OCI-LY7 (cell line): Measurements from ENCODE around the gene SRSF12. TPM values are rescaled to one million over a fixed set of nuclear protein-coding genes. Genes with fewer than 3 reads are reported as not detected.
A peak's percentile ranks its signal among the peaks of the same experiment; 100 is the strongest.

Experiments used
- BruUV-seq: library from RNA; stranded (reverse); fragments of 400-500 nt; replicated peaks from 2 replicates; lab custom pipeline; 2021; lab: Mats Ljungman, UMichigan
- CTCF ChIA-PET: fragments of 300-600 bp; sonication (Branson Sonifier 250); formaldehyde crosslinking; loops from one replicate; lab custom pipeline; 2022; ENCODE audit warnings: antibody characterized with exemption; ENCODE audit not compliant: unreplicated experiment; lab: Charles Lee
- POLR2A ChIA-PET: fragments of 300-600 bp; sonication (Branson Sonifier 250); formaldehyde crosslinking; loops from one replicate; lab custom pipeline; 2022; ENCODE audit warnings: antibody characterized with exemption; lab: Charles Lee
- DNase-seq: peaks from one replicate; pipeline ENCODE4 v3.0.0-alpha.2; 2015; ENCODE audit warnings: low spot score
- H2AFZ ChIP-seq: fragments of 200-600 bp; sonication (generic), shearing (Covaris generic); 2 replicates; pipeline ENCODE4 v1.6.1; 2014; ENCODE audit warnings: mild to moderate bottlenecking, antibody characterized with exemption, low read length, moderate library complexity
- H3K27ac ChIP-seq: fragments of 200-600 bp; sonication (generic); 2 replicates; pipeline ENCODE4 v1.5.1; 2014; ENCODE audit warnings: mixed run types, low read depth, mild to moderate bottlenecking, moderate library complexity, low read length, inconsistent platforms; ENCODE audit not compliant: poor library complexity, severe bottlenecking
- H3K36me3 ChIP-seq: fragments of 200-600 bp; sonication (generic); 2 replicates; pipeline ENCODE4 v1.6.1; 2014; ENCODE audit warnings: mild to moderate bottlenecking, antibody characterized with exemption, low read length, moderate library complexity, mixed read lengths; ENCODE audit not compliant: insufficient read depth
- H3K4me1 ChIP-seq: fragments of 200-600 bp; sonication (generic); 2 replicates; pipeline ENCODE4 v1.5.1; 2014; ENCODE audit warnings: mild to moderate bottlenecking, low read length; ENCODE audit not compliant: insufficient read depth, poor library complexity, severe bottlenecking
- H3K4me2 ChIP-seq: fragments of 200-600 bp; sonication (generic); 2 replicates; pipeline ENCODE4 v1.6.1; 2014; ENCODE audit warnings: mild to moderate bottlenecking, low read length
- H3K4me3 ChIP-seq: fragments of 200-600 bp; sonication (generic); 2 replicates; pipeline ENCODE4 v1.5.1; 2014; ENCODE audit warnings: mild to moderate bottlenecking, low read depth, low read length; ENCODE audit not compliant: poor library complexity, severe bottlenecking
- H3K79me2 ChIP-seq: fragments of 200-600 bp; sonication (generic); 2 replicates; pipeline ENCODE4 v1.6.1; 2016; ENCODE audit warnings: low read depth, mild to moderate bottlenecking, low read length, moderate library complexity, mixed read lengths; ENCODE audit not compliant: insufficient read depth
- H3K9me2 ChIP-seq: fragments of 200-600 bp; sonication (generic); 2 replicates; pipeline ENCODE4 v1.6.1; 2016; ENCODE audit warnings: mild to moderate bottlenecking, low read length, mixed read lengths; ENCODE audit not compliant: insufficient read depth
- H3K9me3 ChIP-seq: fragments of 200-600 bp; sonication (generic); 2 replicates; pipeline ENCODE4 v1.6.1; 2014; ENCODE audit warnings: mild to moderate bottlenecking, mixed run types, low read length, mixed read lengths
- H4K20me1 ChIP-seq: fragments of 200-600 bp; sonication (generic); 2 replicates; pipeline ENCODE4 v1.6.1; 2014; ENCODE audit warnings: mild to moderate bottlenecking, antibody characterized with exemption, low read length, moderate library complexity, mixed read lengths; ENCODE audit not compliant: insufficient read depth
- EZH2phosphoT487 ChIP-seq: fragments of 200-600 bp; sonication (generic); IDR thresholded peaks from 2 replicates; pipeline ENCODE4 v1.6.1; 2018; ENCODE audit warnings: low read depth, borderline replicate concordance, mild to moderate bottlenecking, mixed run types, antibody characterized with exemption, low read length, moderate library complexity, mixed read lengths
- intact Hi-C: fragments of 100-400 bp; cut with micrococcal nuclease; formaldehyde crosslinking; loops from one replicate; pipeline ENCODE4 v1.10.0; 2022; ENCODE audit not compliant: unreplicated experiment
- total RNA-seq, 2 experiments: library from RNA; depleted of rRNA in 1 of 2; stranded (reverse); fragments of >200 nt in 1 of 2; shearing (Covaris generic) in 1 of 2; gene quantifications; 2 replicates each; pipeline ENCODE4 v1.2.3, GENCODE V29; 2014 to 2022
- TF ChIP-seq, protein P1 (sequence below): fragments of 200-600 bp; sonication (generic); conservative IDR thresholded peaks from 2 replicates; pipeline ENCODE4 v1.5.1; 2014; ENCODE audit warnings: mild to moderate bottlenecking, antibody characterized with exemption, low read length, moderate library complexity, mixed read lengths

Gene SRSF12
- total RNA-seq, 2 experiments from 2014 or later, result not detected

DNA sequence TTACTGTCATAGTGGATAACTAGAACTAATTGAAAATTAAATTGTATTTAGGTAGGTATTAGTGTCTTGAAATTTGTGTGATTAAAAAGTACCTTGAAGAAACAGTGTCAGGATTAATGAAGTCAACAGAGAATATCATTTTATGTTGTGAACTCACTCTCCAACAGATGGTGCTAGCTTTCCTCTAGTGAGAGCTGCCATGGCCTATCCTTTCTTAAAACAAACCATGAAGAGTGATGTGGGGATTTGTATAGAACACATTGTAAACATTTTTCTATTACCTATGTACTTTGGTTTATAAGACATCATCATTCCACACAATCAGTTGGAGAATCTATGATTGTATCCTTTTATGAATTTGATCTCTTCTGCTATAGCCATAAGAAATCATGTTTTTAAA, 4.8 kb upstream of the SRSF12 start:
- Histone ChIP-seq H3K9me3 (no peaks in the 10 kb centered on the region), H3K9me2 (no peaks in the 10 kb centered on the region), H3K36me3 (no peaks in the 10 kb centered on the region), H3K4me2 (no peak overlapping the region), H3K4me1 (no peaks in the 10 kb centered on the region), H4K20me1 (no peaks in the 10 kb centered on the region), H3K27ac (no peak overlapping the region), H2AFZ (no peak overlapping the region), H3K4me3 (no peak overlapping the region), H3K79me2 (no peaks in the 10 kb centered on the region)
- ChIA-PET CTCF (no interaction called here), POLR2A (interaction anchor here (0.7 to 1.2 kb wide), 2 partner anchors 14 to 140 kb away, joined by 3 read pairs; no protein-coding TSS in a partner anchor)
- intact Hi-C loops, result loop anchor here (1.0 to 2.0 kb wide), 3 partner anchors 120 to 246 kb away; no protein-coding TSS in a partner anchor
- peak; percentile 63 for DNase-seq
- BruUV-seq, result no TSS peak
- TF ChIP-seq EZH2phosphoT487, result no peak
- TF ChIP-seq, protein P1, sequence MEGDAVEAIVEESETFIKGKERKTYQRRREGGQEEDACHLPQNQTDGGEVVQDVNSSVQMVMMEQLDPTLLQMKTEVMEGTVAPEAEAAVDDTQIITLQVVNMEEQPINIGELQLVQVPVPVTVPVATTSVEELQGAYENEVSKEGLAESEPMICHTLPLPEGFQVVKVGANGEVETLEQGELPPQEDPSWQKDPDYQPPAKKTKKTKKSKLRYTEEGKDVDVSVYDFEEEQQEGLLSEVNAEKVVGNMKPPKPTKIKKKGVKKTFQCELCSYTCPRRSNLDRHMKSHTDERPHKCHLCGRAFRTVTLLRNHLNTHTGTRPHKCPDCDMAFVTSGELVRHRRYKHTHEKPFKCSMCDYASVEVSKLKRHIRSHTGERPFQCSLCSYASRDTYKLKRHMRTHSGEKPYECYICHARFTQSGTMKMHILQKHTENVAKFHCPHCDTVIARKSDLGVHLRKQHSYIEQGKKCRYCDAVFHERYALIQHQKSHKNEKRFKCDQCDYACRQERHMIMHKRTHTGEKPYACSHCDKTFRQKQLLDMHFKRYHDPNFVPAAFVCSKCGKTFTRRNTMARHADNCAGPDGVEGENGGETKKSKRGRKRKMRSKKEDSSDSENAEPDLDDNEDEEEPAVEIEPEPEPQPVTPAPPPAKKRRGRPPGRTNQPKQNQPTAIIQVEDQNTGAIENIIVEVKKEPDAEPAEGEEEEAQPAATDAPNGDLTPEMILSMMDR, result peak; percentile 85

DNA sequence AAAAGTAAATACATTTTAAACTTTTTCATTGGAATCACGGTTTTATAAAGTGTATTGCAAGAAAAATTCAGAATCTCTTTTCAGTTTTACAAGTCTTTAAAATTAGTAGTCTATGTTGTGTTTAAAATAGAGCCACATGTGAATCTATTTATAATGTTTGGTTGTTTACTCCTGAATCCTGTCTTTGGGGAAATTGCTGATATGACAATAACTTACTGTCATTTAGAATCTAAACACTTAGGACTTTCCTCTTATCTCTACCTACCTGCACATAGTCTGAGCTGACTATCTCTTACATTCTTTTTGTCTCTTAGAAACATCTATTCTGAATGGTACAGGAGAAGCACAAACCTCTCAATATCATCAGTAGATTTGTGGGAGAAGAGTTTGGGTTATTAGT, 4.1 kb upstream of the SRSF12 start:
- Histone ChIP-seq H3K79me2 (no peaks in the 10 kb centered on the region), H3K4me3 (no peak overlapping the region), H3K36me3 (no peaks in the 10 kb centered on the region), H4K20me1 (no peaks in the 10 kb centered on the region), H3K9me3 (no peaks in the 10 kb centered on the region), H3K4me1 (no peaks in the 10 kb centered on the region), H3K4me2 (no peak overlapping the region), H2AFZ (no peak overlapping the region), H3K27ac (no peak overlapping the region), H3K9me2 (no peaks in the 10 kb centered on the region)
- ChIA-PET CTCF (no interaction called here), POLR2A (interaction anchor here (0.6 to 0.7 kb wide), 2 partner anchors 14 to 244 kb away, joined by 3 read pairs; no protein-coding TSS in a partner anchor)
- no peak for DNase-seq
- BruUV-seq, result no TSS peak
- intact Hi-C loops, result loop anchor here (1.0 to 2.0 kb wide), 3 partner anchors 120 to 246 kb away; no protein-coding TSS in a partner anchor
- no peak for TF ChIP-seq EZH2phosphoT487
- TF ChIP-seq, protein P1, result no peak

DNA sequence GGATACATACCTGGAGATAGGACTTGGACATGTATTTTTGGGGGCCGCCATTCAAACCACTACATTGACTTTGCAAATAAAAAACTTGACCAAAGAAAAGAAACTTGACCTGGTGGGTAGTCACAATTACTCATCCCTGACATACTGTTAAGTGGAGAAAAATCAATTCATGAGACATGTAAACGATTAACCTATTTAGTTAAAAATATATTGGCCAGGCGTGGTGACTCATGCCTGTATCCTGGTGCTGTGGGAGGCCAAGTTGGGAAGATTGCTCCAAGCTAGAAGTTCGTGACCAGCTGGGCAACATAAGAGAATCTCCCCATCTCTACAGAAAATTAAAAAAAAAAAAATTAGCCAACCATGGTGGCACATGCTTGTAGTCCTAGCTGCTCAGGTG, 2.5 kb upstream of the SRSF12 start:
- Histone ChIP-seq H3K79me2 (no peaks in the 10 kb centered on the region), H3K36me3 (no peaks in the 10 kb centered on the region), H3K4me1 (no peaks in the 10 kb centered on the region), H3K9me2 (no peaks in the 10 kb centered on the region), H3K27ac (no peak overlapping the region), H2AFZ (no peak overlapping the region), H3K9me3 (no peaks in the 10 kb centered on the region), H3K4me2 (no peak overlapping the region), H3K4me3 (no peak overlapping the region), H4K20me1 (no peaks in the 10 kb centered on the region)
- intact Hi-C loops, result no loop called here
- ChIA-PET POLR2A (interaction anchor here (1.1 to 1.5 kb wide), 3 partner anchors 21 to 38 kb away, joined by 3 to 7 read pairs (median 5); no protein-coding TSS in a partner anchor), CTCF (interaction anchor here (0.6 kb wide), 1 partner anchor 607 kb away, joined by 3 read pairs; no protein-coding TSS in a partner anchor)
- DNase-seq, result no peak
- no TSS peak for BruUV-seq
- TF ChIP-seq EZH2phosphoT487, result no peak
- TF ChIP-seq, protein P1, result no peak
